H9 (cell line): Measurements from ENCODE around the gene KIAA0825. TPM values are rescaled to one million over a fixed set of nuclear protein-coding genes. Genes with fewer than 3 reads are reported as not detected.

Experiments used
- DNase-seq: peaks from one replicate; pipeline ENCODE4 v3.0.0-alpha.2; 2017
- H2AFZ ChIP-seq: one replicate; pipeline ENCODE4 v1.6.1; 2013; ENCODE audit warnings: mild to moderate bottlenecking, low read length, control low read depth, moderate library complexity
- H2AK5ac ChIP-seq: 2 replicates; pipeline ENCODE4 v1.6.1; 2013; ENCODE audit warnings: low read length, control low read depth, mixed read lengths; ENCODE audit not compliant: insufficient read length
- H2BK120ac ChIP-seq: one replicate; pipeline ENCODE4 v1.6.1; 2013; ENCODE audit warnings: low read depth, mild to moderate bottlenecking, low read length, control low read depth, inconsistent platforms; ENCODE audit not compliant: poor library complexity, severe bottlenecking
- H2BK12ac ChIP-seq: 2 replicates; pipeline ENCODE4 v1.6.1; 2013; ENCODE audit warnings: low read length, control low read depth, mixed read lengths, low read depth; ENCODE audit not compliant: insufficient read length
- H2BK15ac ChIP-seq: 2 replicates; pipeline ENCODE4 v1.6.1; 2013; ENCODE audit warnings: low read depth, low read length, control low read depth
- H2BK20ac ChIP-seq: one replicate; pipeline ENCODE4 v1.6.1; 2013; ENCODE audit warnings: low read depth, mild to moderate bottlenecking, low read length, control low read depth, inconsistent platforms; ENCODE audit not compliant: poor library complexity, severe bottlenecking
- H2BK5ac ChIP-seq: 2 replicates; pipeline ENCODE4 v1.6.1; 2013; ENCODE audit warnings: low read length, control low read depth, mixed read lengths; ENCODE audit not compliant: insufficient read length
- H3K14ac ChIP-seq: 2 replicates; pipeline ENCODE4 v1.6.1; 2013; ENCODE audit warnings: low read length, control low read depth; ENCODE audit not compliant: insufficient read depth
- H3K18ac ChIP-seq: 2 replicates; pipeline ENCODE4 v1.6.1; 2013; ENCODE audit warnings: low read depth, mild to moderate bottlenecking, mixed read lengths, low read length, control low read depth; ENCODE audit not compliant: insufficient read length
- H3K23ac ChIP-seq: 2 replicates; pipeline ENCODE4 v1.6.1; 2013; ENCODE audit warnings: low read length, control low read depth, mixed read lengths, low read depth; ENCODE audit not compliant: insufficient read length
- H3K23me2 ChIP-seq: 2 replicates; pipeline ENCODE4 v1.6.1; 2013; ENCODE audit warnings: low read depth, mild to moderate bottlenecking, mixed read lengths, low read length, control low read depth; ENCODE audit not compliant: insufficient read length, poor library complexity, severe bottlenecking
- H3K27ac ChIP-seq: 2 replicates; pipeline ENCODE4 v1.5.1; 2013; ENCODE audit warnings: low read length, control low read depth, mixed read lengths, low read depth; ENCODE audit not compliant: insufficient read length
- H3K27me3 ChIP-seq: 2 replicates; pipeline ENCODE4 v1.6.1; 2013; ENCODE audit warnings: low read length, control low read depth, inconsistent platforms; ENCODE audit not compliant: insufficient read depth
- H3K4ac ChIP-seq: 2 replicates; pipeline ENCODE4 v1.6.1; 2013; ENCODE audit warnings: low read depth, mild to moderate bottlenecking, control low read depth, inconsistent platforms, low read length, moderate library complexity
- H3K4me1 ChIP-seq: 2 replicates; pipeline ENCODE4 v1.6.1; 2013; ENCODE audit warnings: low read length, control low read depth, inconsistent platforms; ENCODE audit not compliant: insufficient read depth
- H3K4me2 ChIP-seq: 2 replicates; pipeline ENCODE4 v1.6.1; 2013; ENCODE audit warnings: low read length, control low read depth, mixed read lengths; ENCODE audit not compliant: insufficient read length, insufficient read depth
- H3K56ac ChIP-seq: 2 replicates; pipeline ENCODE4 v1.6.1; 2013; ENCODE audit warnings: low read depth, mild to moderate bottlenecking, mixed read lengths, low read length, control low read depth; ENCODE audit not compliant: insufficient read length
- H3K79me1 ChIP-seq: 2 replicates; pipeline ENCODE4 v1.6.1; 2013; ENCODE audit warnings: low read depth, mild to moderate bottlenecking, moderate library complexity, low read length, control low read depth, inconsistent platforms; ENCODE audit not compliant: insufficient read depth, poor library complexity, severe bottlenecking
- H3K79me2 ChIP-seq: 2 replicates; pipeline ENCODE4 v1.6.1; 2013; ENCODE audit warnings: low read length, control low read depth, inconsistent platforms; ENCODE audit not compliant: insufficient read depth
- H3K9ac ChIP-seq: 2 replicates; pipeline ENCODE4 v1.6.1; 2013; ENCODE audit warnings: low read length, control low read depth, mixed read lengths; ENCODE audit not compliant: insufficient read length; ENCODE audit errors: extremely low read depth
- H3K9me3 ChIP-seq: one replicate; pipeline ENCODE4 v1.6.1; 2013; ENCODE audit warnings: low read depth, low read length, inconsistent platforms; ENCODE audit not compliant: control insufficient read depth
- H3T11ph ChIP-seq: one replicate; pipeline ENCODE4 v1.6.1; 2013; ENCODE audit warnings: mild to moderate bottlenecking, low read length, control low read depth, inconsistent platforms
- H4K20me1 ChIP-seq: one replicate; pipeline ENCODE4 v1.6.1; 2013; ENCODE audit not compliant: control insufficient read depth, insufficient read length, insufficient read depth
- H4K5ac ChIP-seq: 2 replicates; pipeline ENCODE4 v1.6.1; 2013; ENCODE audit warnings: low read depth, mild to moderate bottlenecking, mixed read lengths, low read length, control low read depth; ENCODE audit not compliant: insufficient read length
- H4K8ac ChIP-seq: replicated peaks from 2 replicates; pipeline ENCODE4 v1.6.1; 2013; ENCODE audit warnings: low read length, control low read depth, mixed read lengths, low read depth; ENCODE audit not compliant: insufficient read length
- H4K91ac ChIP-seq: 2 replicates; pipeline ENCODE4 v1.6.1; 2013; ENCODE audit warnings: low read depth, mild to moderate bottlenecking, moderate library complexity, mixed read lengths, low read length, control low read depth; ENCODE audit not compliant: insufficient read length
- H3K27ac Mint-ChIP-seq, 3 experiments: 2 replicates in 2 of 3; 3 replicates in 1 of 3; pipeline ENCODE4 v1.8.0; 2020 to 2021; ENCODE audit warnings: mixed read lengths in 3 of 3, mild to moderate bottlenecking in 1 of 3, moderate library complexity in 1 of 3
- H3K27me3 Mint-ChIP-seq: 2 replicates; pipeline ENCODE4 v1.8.0; 2021; ENCODE audit warnings: low read depth, mild to moderate bottlenecking, moderate library complexity, mixed read lengths
- H3K36me3 Mint-ChIP-seq, 3 experiments: 2 replicates in 2 of 3; 3 replicates in 1 of 3; pipeline ENCODE4 v1.8.0; 2020 to 2021; ENCODE audit warnings: low read depth in 3 of 3, mixed read lengths in 3 of 3; ENCODE audit not compliant: insufficient read depth in 1 of 3
- H3K4me1 Mint-ChIP-seq, 2 experiments: 2 replicates each; pipeline ENCODE4 v1.8.0; 2020; ENCODE audit warnings: mixed read lengths in 2 of 2
- H3K4me3 Mint-ChIP-seq, 2 experiments: 2 replicates in 1 of 2; 3 replicates in 1 of 2; pipeline ENCODE4 v1.8.0; 2020 to 2021; ENCODE audit warnings: mild to moderate bottlenecking in 2 of 2, mixed read lengths in 2 of 2, moderate library complexity in 1 of 2
- H3K9me3 Mint-ChIP-seq, 2 experiments: 2 replicates in 1 of 2; 3 replicates in 1 of 2; pipeline ENCODE4 v1.8.0; 2020; ENCODE audit warnings: mild to moderate bottlenecking in 2 of 2, mixed read lengths in 2 of 2, moderate library complexity in 1 of 2
- WGBS: extraction: QIAGEN DNeasy Blood & Tissue Kit; methylation state at CpG from one replicate; pipeline ENCODE4 v1.1.7; 2013; ENCODE audit warnings: missing lambda C conversion rate, low lambda C conversion rate, mixed read lengths; ENCODE audit not compliant: insufficient read length; ENCODE audit errors: extremely low coverage; 5-methylcytosine and 5-hydroxymethylcytosine counted together
- total RNA-seq: library from RNA; stranded (reverse); gene quantifications from 2 replicates; pipeline ENCODE4 v1.2.1, GENCODE V29; 2021
- TF ChIP-seq, protein P1 (sequence below): fragments of 200-600 bp; sonication (generic); conservative IDR thresholded peaks from 3 replicates; pipeline ENCODE4 v1.8.0; 2021; ENCODE audit warnings: antibody characterized with exemption, mild to moderate bottlenecking

The KIAA0825 gene
- total RNA-seq, 1 experiment from 2014 or later, result 1.8 TPM

DNA sequence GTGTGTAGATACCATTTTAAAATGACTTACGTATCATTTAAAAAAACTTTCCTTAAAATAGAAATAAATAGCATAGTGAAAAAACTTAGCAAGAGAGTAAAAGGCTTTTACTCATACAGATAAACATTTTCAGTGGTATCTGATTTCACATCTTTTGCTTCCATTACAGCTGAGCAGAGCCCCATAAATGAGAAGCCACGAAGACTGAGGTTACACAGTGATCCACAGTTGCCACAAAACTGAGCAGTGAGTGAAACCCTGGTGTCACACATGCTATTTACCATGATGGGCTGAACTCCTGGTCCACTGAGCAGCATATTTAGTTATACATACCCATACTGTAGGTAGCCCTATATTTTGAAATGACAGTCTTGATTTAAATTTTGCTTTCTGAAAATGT lies 401.2 kb downstream of the KIAA0825 start:
- H3K4me1 ChIP-seq, result no peaks in the 10 kb centered on the region; the same call in 1 of the 2 replicates
- DNase-seq, result no peak
- no peak overlapping the region for H3K4ac ChIP-seq
- no peak overlapping the region for H2AK5ac ChIP-seq
- Mint-ChIP-seq H3K27me3 (no peaks in the 10 kb centered on the region), H3K27ac (no peak overlapping the region), H3K4me1 (peaks cover 7 to 9% of the 10 kb centered on the region in 2 experiments; a peak in 3 of 4 replicates), H3K36me3 (peaks cover 0 to 7% (median 0%) of the 10 kb centered on the region in 3 experiments; a peak in 1 of 7 replicates), H3K9me3 (no peaks in the 10 kb centered on the region), H3K4me3 (no peak overlapping the region)
- no peak overlapping the region for H4K8ac ChIP-seq
- no peak overlapping the region for H2BK12ac ChIP-seq
- no peak overlapping the region for H3K18ac ChIP-seq
- no peak overlapping the region for H3K14ac ChIP-seq
- no peak overlapping the region for H3T11ph ChIP-seq
- H3K27ac ChIP-seq, result no peak overlapping the region
- H2AFZ ChIP-seq, result no peak overlapping the region
- no peaks in the 10 kb centered on the region for H3K27me3 ChIP-seq
- H4K20me1 ChIP-seq, result no peaks in the 10 kb centered on the region
- no peak overlapping the region for H2BK120ac ChIP-seq
- H3K23ac ChIP-seq, result no peak overlapping the region
- TF ChIP-seq, protein P1, sequence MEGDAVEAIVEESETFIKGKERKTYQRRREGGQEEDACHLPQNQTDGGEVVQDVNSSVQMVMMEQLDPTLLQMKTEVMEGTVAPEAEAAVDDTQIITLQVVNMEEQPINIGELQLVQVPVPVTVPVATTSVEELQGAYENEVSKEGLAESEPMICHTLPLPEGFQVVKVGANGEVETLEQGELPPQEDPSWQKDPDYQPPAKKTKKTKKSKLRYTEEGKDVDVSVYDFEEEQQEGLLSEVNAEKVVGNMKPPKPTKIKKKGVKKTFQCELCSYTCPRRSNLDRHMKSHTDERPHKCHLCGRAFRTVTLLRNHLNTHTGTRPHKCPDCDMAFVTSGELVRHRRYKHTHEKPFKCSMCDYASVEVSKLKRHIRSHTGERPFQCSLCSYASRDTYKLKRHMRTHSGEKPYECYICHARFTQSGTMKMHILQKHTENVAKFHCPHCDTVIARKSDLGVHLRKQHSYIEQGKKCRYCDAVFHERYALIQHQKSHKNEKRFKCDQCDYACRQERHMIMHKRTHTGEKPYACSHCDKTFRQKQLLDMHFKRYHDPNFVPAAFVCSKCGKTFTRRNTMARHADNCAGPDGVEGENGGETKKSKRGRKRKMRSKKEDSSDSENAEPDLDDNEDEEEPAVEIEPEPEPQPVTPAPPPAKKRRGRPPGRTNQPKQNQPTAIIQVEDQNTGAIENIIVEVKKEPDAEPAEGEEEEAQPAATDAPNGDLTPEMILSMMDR, result no peak
- no peak overlapping the region for H2BK5ac ChIP-seq
- no peak overlapping the region for H3K4me2 ChIP-seq
- no peaks in the 10 kb centered on the region for H3K23me2 ChIP-seq
- no peaks in the 10 kb centered on the region for H3K9me3 ChIP-seq
- no peak overlapping the region for H2BK20ac ChIP-seq
- peaks cover 9% of the 10 kb centered on the region; the same call in 1 of the 2 replicates for H3K79me2 ChIP-seq
- no peak overlapping the region for H4K5ac ChIP-seq
- H3K79me1 ChIP-seq, result peaks cover 3% of the 10 kb centered on the region
- no peak overlapping the region for H2BK15ac ChIP-seq
- WGBS, result no CpG with 5 or more reads among the region's 2 CpGs
- H3K9ac ChIP-seq, result no peak overlapping the region
- no peak overlapping the region for H4K91ac ChIP-seq
- H3K56ac ChIP-seq, result no peak overlapping the region
